ENCODE measurements around the gene KCNV2. TPM values are rescaled to one million over a fixed set of nuclear protein-coding genes. Genes with fewer than 3 reads are reported as not detected.

Gene KCNV2
- total RNA-seq (2016; rRNA removed; fragmentation: Illumina TruSeq; extraction: Trizol), result not detected in 2 replicates
- total RNA-seq (2016; cell fraction: cytosol; rRNA removed; fragmentation: Illumina TruSeq; extraction: Trizol; ENCODE audit: low read depth), result not detected in 2 replicates
- total RNA-seq (2016; cell fraction: insoluble cytoplasmic fraction; rRNA removed; fragmentation: Illumina TruSeq; extraction: Trizol), result not detected in 2 replicates
- total RNA-seq (2016; cell fraction: membrane; rRNA removed; fragmentation: Illumina TruSeq; extraction: Trizol), result not detected in 2 replicates
- total RNA-seq (2016; cell fraction: nucleus; rRNA removed; fragmentation: Illumina TruSeq; extraction: Trizol), result not detected in 2 replicates
- polyA plus RNA-seq (2011; rRNA removed), result not detected in 2 replicates
- polyA plus RNA-seq (2011; cell fraction: cytosol; rRNA removed), result not detected in 2 replicates
- polyA plus RNA-seq (2011; cell fraction: nucleus; rRNA removed), result not detected in 2 replicates
- polyA plus RNA-seq (2012), result 0.09 TPM in 1 of 2 replicates, not detected in the other
- polyA plus RNA-seq (2016; cell fraction: cytosol; fragmentation: Illumina TruSeq; extraction: Trizol; ENCODE audit: low read depth), result not detected in 2 replicates
- polyA plus RNA-seq (2016; cell fraction: insoluble cytoplasmic fraction; fragmentation: Illumina TruSeq; extraction: Trizol; ENCODE audit: low read depth), result not detected in 2 replicates
- not detected in 2 replicates for polyA plus RNA-seq (2016; cell fraction: membrane; fragmentation: Illumina TruSeq; extraction: Trizol; ENCODE audit: low read depth)
- not detected in 2 replicates for polyA plus RNA-seq (2016; cell fraction: nucleus; fragmentation: Illumina TruSeq; extraction: Trizol; ENCODE audit: insufficient read depth, low read depth)
- polyA minus RNA-seq (2011; rRNA and poly(A)+ RNA removed; ENCODE audit: low replicate concordance), result not detected in 2 replicates
- polyA minus RNA-seq (2011; cell fraction: cytosol; rRNA and poly(A)+ RNA removed), result not detected in 2 replicates
- not detected in 2 replicates for polyA minus RNA-seq (2011; cell fraction: nucleus; rRNA and poly(A)+ RNA removed)
- not detected for Bru-seq, nascent RNA
- not detected for BruChase-seq, experiment 1, labeled RNA remaining after a 6-hour chase
- BruChase-seq, experiment 2, labeled RNA remaining after a 2-hour chase, result not detected
- long read RNA-seq, experiment 1, result 0 reads
- long read RNA-seq, experiment 2, result 0 reads

DNA sequence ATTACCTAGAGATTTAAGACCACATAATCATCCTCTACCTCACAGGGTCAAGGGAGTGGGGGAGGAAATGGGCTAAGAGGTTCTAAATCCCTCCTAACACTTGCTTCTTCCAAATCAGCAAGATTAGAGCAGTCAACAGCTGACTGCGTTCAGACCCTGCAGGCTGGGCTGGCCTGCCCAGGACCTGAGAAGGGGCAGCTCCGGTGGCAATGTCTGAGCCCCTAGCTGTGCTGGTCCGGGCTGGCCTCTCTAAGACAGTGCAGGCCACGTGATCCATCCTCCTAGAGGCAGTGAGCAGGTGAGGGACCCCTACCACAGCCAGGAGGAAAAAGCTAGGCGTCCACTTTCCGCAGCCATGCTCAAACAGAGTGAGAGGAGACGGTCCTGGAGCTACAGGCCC lies at the start of gene KCNV2:
Gene KCNV2 (plus strand): TSS at position 126 of the 400 bp plus-strand sequence. CDS start 230 bp downstream, at position 356.
- Histone ChIP-seq H3K79me2 (ENCODE audit: insufficient read depth, low read length) (no peaks in the 10 kb centered on the region), H3K9ac (ENCODE audit: insufficient read depth, low read depth, low read length) (no peak within 1 kb of the TSS), H4K20me1 (ENCODE audit: insufficient read depth, low read length) (no peaks in the 10 kb centered on the region), H2AFZ (ENCODE audit: low read length) (no peak within 1 kb of the TSS), H3K9me3 (ENCODE audit: low read length) (no peaks in the 10 kb centered on the region), H3K4me2 (ENCODE audit: low read depth, low read length) (no peak within 1 kb of the TSS), H3K4me1 (ENCODE audit: insufficient read depth, low read length) (peaks cover 30% of the 10 kb centered on the region), H3K27ac (ENCODE audit: extremely low read length, insufficient read depth, low read length) (no peak within 1 kb of the TSS), H3K27me3 (ENCODE audit: control insufficient read depth in 1 of 2, insufficient read depth in 2 of 2, low read length in 2 of 2) (no peaks in the 10 kb centered on the region), H3K4me3 (replicated peaks in 1 of 3; ENCODE audit: insufficient read depth in 1 of 3, low read depth in 2 of 3, low read length in 3 of 3) (no peak within 1 kb of the TSS), H3K36me3 (replicated peaks in 1 of 2; ENCODE audit: control insufficient read depth in 1 of 2, insufficient read depth in 2 of 2, low read length in 2 of 2) (no peaks in the 10 kb centered on the region)
- no TSS peak for BruUV-seq (replicated peaks)
- ChIA-PET CTCF (ENCODE audit: low intra/inter-chr PET ratio, low total read pairs) (no interaction called here), POLR2A (no interaction called here)
- intact Hi-C loops (cut with micrococcal nuclease; ENCODE audit: unreplicated experiment) (no loop called here), in situ Hi-C loops (cut with HindIII; ENCODE audit: extremely low pct_ligation_motif_present, low pct_unique_long_range_greater_than_20kb) (no loop called here)
- TF ChIP-seq YEATS2 (CRISPR knock-in tag; IDR thresholded peaks at IDR 0.05; ENCODE audit: borderline replicate concordance) (no peak), MEIS1 (CRISPR knock-in tag; IDR thresholded peaks at IDR 0.05; ENCODE audit: borderline replicate concordance) (no peak), ZNF703 (CRISPR knock-in tag; IDR thresholded peaks at IDR 0.05; ENCODE audit: borderline replicate concordance) (no peak), ZSCAN12 (CRISPR knock-in tag; IDR thresholded peaks at IDR 0.05) (no peak), NR2C2 (CRISPR knock-in tag; IDR thresholded peaks at IDR 0.05; ENCODE audit: borderline replicate concordance) (no peak), ZFP36L1 (CRISPR knock-in tag; IDR thresholded peaks at IDR 0.05) (no peak), REL (CRISPR knock-in tag; conservative IDR thresholded peaks at IDR 0.05) (no peak), ZNF451 (CRISPR knock-in tag; IDR thresholded peaks at IDR 0.05) (no peak), ZNF598 (CRISPR knock-in tag; IDR thresholded peaks at IDR 0.05; ENCODE audit: borderline replicate concordance) (no peak), HOXA7 (CRISPR knock-in tag; IDR thresholded peaks at IDR 0.05) (no peak)
- TF ChIP-seq, protein P1, sequence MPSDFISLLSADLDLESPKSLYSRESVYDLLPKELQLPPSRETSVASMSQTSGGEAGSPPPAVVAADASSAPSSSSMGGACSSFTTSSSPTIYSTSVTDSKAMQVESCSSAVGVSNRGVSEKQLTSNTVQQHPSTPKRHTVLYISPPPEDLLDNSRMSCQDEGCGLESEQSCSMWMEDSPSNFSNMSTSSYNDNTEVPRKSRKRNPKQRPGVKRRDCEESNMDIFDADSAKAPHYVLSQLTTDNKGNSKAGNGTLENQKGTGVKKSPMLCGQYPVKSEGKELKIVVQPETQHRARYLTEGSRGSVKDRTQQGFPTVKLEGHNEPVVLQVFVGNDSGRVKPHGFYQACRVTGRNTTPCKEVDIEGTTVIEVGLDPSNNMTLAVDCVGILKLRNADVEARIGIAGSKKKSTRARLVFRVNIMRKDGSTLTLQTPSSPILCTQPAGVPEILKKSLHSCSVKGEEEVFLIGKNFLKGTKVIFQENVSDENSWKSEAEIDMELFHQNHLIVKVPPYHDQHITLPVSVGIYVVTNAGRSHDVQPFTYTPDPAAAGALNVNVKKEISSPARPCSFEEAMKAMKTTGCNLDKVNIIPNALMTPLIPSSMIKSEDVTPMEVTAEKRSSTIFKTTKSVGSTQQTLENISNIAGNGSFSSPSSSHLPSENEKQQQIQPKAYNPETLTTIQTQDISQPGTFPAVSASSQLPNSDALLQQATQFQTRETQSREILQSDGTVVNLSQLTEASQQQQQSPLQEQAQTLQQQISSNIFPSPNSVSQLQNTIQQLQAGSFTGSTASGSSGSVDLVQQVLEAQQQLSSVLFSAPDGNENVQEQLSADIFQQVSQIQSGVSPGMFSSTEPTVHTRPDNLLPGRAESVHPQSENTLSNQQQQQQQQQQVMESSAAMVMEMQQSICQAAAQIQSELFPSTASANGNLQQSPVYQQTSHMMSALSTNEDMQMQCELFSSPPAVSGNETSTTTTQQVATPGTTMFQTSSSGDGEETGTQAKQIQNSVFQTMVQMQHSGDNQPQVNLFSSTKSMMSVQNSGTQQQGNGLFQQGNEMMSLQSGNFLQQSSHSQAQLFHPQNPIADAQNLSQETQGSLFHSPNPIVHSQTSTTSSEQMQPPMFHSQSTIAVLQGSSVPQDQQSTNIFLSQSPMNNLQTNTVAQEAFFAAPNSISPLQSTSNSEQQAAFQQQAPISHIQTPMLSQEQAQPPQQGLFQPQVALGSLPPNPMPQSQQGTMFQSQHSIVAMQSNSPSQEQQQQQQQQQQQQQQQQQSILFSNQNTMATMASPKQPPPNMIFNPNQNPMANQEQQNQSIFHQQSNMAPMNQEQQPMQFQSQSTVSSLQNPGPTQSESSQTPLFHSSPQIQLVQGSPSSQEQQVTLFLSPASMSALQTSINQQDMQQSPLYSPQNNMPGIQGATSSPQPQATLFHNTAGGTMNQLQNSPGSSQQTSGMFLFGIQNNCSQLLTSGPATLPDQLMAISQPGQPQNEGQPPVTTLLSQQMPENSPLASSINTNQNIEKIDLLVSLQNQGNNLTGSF (CRISPR knock-in tag; IDR thresholded peaks at IDR 0.05), result no peak
- TF ChIP-seq, protein P2, sequence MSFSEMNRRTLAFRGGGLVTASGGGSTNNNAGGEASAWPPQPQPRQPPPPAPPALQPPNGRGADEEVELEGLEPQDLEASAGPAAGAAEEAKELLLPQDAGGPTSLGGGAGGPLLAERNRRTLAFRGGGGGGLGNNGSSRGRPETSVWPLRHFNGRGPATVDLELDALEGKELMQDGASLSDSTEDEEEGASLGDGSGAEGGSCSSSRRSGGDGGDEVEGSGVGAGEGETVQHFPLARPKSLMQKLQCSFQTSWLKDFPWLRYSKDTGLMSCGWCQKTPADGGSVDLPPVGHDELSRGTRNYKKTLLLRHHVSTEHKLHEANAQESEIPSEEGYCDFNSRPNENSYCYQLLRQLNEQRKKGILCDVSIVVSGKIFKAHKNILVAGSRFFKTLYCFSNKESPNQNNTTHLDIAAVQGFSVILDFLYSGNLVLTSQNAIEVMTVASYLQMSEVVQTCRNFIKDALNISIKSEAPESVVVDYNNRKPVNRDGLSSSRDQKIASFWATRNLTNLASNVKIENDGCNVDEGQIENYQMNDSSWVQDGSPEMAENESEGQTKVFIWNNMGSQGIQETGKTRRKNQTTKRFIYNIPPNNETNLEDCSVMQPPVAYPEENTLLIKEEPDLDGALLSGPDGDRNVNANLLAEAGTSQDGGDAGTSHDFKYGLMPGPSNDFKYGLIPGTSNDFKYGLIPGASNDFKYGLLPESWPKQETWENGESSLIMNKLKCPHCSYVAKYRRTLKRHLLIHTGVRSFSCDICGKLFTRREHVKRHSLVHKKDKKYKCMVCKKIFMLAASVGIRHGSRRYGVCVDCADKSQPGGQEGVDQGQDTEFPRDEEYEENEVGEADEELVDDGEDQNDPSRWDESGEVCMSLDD (CRISPR knock-in tag; IDR thresholded peaks at IDR 0.05; ENCODE audit: borderline replicate concordance), result no peak
- WGBS (ENCODE audit: low lambda C conversion rate), result 94% methylated on average over 7 of the region's 7 CpGs
- FAIRE-seq, result no peak
- no peak for DNase-seq (ENCODE audit: low spot score)
- no peak for ATAC-seq
